ENCODE results near the gene AOPEP. TPM values are rescaled to one million over a fixed set of nuclear protein-coding genes. Genes with fewer than 3 reads are reported as not detected.

Gene AOPEP
- total RNA-seq, 1 experiment from 2014 or later: 36.4 TPM

DNA sequence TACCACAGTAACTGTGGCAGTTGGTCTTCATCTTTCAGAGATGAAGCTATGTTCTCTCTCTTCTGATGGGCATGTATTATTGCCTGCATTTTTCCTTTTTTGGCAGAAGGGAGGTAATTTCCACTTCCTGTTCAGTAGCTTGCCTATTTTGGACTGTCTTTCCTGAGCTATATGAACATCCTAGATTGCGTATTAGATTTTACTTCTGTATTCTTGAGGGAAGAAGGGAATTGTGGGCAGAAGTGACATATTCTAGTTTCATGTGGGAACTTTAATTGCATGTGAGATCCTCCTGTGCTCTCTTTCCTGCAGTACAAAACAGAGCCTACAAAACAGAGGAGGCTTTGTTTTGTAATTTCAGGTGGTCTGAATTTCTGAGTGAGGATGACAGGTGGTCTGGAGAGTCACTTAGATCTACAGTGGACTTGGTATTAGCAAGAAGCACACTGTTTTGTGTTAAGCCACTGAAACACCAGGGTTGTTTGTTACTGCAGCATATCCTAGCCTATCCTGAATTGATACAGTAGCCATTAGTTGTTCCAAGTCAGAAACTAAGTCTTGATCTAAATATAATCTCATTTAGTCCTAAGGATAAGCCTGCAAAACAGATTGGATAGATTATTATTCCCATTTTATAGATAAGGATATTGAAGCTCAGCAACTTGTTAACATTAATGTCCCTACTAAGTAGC lies 68.1 kb downstream of the AOPEP start:
- ATAC-seq: no peak
- no peak overlapping the region for H3K27ac ChIP-seq (ENCODE audit: low read length)
- H3K9me3 ChIP-seq (ENCODE audit: control insufficient read depth, insufficient read depth, low read depth, low read length): no peaks in the 10 kb centered on the region
- no peak for DNase-seq (ENCODE audit: low read depth, low spot score)
- intact Hi-C loops (cut with micrococcal nuclease; ENCODE audit: unreplicated experiment) (no loop called here), in situ Hi-C loops (cut with HindIII; ENCODE audit: low pct_unique_long_range_greater_than_20kb, low sequenced_read_pairs) (no loop called here)
- TF ChIP-seq POLR2AphosphoS5 (IDR thresholded peaks at IDR 0.05; ENCODE audit: low read depth, low read length): no peak
- no peak for TF ChIP-seq TCF7L2 (IDR thresholded peaks at IDR 0.05; ENCODE audit: low read depth, low read length)
- TF ChIP-seq, protein P1, sequence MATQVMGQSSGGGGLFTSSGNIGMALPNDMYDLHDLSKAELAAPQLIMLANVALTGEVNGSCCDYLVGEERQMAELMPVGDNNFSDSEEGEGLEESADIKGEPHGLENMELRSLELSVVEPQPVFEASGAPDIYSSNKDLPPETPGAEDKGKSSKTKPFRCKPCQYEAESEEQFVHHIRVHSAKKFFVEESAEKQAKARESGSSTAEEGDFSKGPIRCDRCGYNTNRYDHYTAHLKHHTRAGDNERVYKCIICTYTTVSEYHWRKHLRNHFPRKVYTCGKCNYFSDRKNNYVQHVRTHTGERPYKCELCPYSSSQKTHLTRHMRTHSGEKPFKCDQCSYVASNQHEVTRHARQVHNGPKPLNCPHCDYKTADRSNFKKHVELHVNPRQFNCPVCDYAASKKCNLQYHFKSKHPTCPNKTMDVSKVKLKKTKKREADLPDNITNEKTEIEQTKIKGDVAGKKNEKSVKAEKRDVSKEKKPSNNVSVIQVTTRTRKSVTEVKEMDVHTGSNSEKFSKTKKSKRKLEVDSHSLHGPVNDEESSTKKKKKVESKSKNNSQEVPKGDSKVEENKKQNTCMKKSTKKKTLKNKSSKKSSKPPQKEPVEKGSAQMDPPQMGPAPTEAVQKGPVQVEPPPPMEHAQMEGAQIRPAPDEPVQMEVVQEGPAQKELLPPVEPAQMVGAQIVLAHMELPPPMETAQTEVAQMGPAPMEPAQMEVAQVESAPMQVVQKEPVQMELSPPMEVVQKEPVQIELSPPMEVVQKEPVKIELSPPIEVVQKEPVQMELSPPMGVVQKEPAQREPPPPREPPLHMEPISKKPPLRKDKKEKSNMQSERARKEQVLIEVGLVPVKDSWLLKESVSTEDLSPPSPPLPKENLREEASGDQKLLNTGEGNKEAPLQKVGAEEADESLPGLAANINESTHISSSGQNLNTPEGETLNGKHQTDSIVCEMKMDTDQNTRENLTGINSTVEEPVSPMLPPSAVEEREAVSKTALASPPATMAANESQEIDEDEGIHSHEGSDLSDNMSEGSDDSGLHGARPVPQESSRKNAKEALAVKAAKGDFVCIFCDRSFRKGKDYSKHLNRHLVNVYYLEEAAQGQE (IDR thresholded peaks at IDR 0.05; ENCODE audit: insufficient read depth in 1 of 2, low read depth in 2 of 2, low read length in 1 of 2): no peak
- TF ChIP-seq, protein P2, sequence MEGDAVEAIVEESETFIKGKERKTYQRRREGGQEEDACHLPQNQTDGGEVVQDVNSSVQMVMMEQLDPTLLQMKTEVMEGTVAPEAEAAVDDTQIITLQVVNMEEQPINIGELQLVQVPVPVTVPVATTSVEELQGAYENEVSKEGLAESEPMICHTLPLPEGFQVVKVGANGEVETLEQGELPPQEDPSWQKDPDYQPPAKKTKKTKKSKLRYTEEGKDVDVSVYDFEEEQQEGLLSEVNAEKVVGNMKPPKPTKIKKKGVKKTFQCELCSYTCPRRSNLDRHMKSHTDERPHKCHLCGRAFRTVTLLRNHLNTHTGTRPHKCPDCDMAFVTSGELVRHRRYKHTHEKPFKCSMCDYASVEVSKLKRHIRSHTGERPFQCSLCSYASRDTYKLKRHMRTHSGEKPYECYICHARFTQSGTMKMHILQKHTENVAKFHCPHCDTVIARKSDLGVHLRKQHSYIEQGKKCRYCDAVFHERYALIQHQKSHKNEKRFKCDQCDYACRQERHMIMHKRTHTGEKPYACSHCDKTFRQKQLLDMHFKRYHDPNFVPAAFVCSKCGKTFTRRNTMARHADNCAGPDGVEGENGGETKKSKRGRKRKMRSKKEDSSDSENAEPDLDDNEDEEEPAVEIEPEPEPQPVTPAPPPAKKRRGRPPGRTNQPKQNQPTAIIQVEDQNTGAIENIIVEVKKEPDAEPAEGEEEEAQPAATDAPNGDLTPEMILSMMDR (IDR thresholded peaks at IDR 0.05): no peak
- TF ChIP-seq SIN3A (IDR thresholded peaks at IDR 0.05; ENCODE audit: borderline replicate concordance, insufficient read depth, low read depth, low read length): no peak
- H3K36me3 ChIP-seq (ENCODE audit: control insufficient read depth, insufficient read depth, low read length): no peaks in the 10 kb centered on the region
- H3K27me3 ChIP-seq (ENCODE audit: control insufficient read depth, insufficient read depth, low read length): no peaks in the 10 kb centered on the region
- no TSS peak for BruUV-seq (replicated peaks)
- no peaks in the 10 kb centered on the region for H3K4me1 ChIP-seq (ENCODE audit: control insufficient read depth, insufficient read depth, low read length)
- ChIA-PET CTCF (no interaction called here), POLR2A (no interaction called here)
- H3K4me3 ChIP-seq (ENCODE audit: low read depth in 2 of 2, low read length in 2 of 2): no peak overlapping the region

DNA sequence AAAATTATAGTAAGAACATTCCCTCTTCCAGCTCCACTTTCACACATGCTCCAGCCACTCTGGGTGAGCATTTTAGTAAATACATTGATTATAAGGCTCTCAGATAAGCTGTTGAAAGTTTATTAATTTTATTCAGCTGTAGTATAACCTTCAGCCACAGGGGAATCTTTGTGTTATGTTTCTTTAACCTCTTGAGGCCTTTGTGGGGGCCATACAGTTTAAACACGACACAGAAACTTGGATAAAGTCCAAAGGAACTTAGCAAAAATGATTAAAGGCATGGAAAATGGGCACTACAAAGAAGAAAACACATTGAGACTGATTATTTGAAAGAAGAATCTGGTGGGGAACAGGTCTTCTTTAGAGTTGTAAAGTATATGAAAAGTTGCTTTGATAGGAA lies 70.2 kb downstream of the AOPEP start:
- Histone ChIP-seq H3K27me3 (ENCODE audit: control insufficient read depth, insufficient read depth, low read length) (no peaks in the 10 kb centered on the region), H3K9me3 (ENCODE audit: control insufficient read depth, insufficient read depth, low read depth, low read length) (no peaks in the 10 kb centered on the region), H3K4me1 (ENCODE audit: control insufficient read depth, insufficient read depth, low read length) (peaks cover 9% of the 10 kb centered on the region), H3K27ac (ENCODE audit: low read length) (0 out of 2 replicates have a peak overlapping the region, but pooled peaks have one; percentile 39), H3K36me3 (ENCODE audit: control insufficient read depth, insufficient read depth, low read length) (no peaks in the 10 kb centered on the region), H3K4me3 (ENCODE audit: low read depth in 2 of 2, low read length in 2 of 2) (no peak overlapping the region)
- DNase-seq (ENCODE audit: low read depth, low spot score): no peak
- POLR2A ChIA-PET: no interaction called here
- CTCF ChIA-PET: interaction anchor here (1.1 kb wide), 1 partner anchor 89 kb away, joined by 3 read pairs; no protein-coding TSS in a partner anchor
- BruUV-seq (replicated peaks): no TSS peak
- intact Hi-C loops (cut with micrococcal nuclease; ENCODE audit: unreplicated experiment) (no loop called here), in situ Hi-C loops (cut with HindIII; ENCODE audit: low pct_unique_long_range_greater_than_20kb, low sequenced_read_pairs) (no loop called here)
- TF ChIP-seq, protein P1 (IDR thresholded peaks at IDR 0.05; ENCODE audit: insufficient read depth in 1 of 2, low read depth in 2 of 2, low read length in 1 of 2): no peak
- TF ChIP-seq, protein P2 (IDR thresholded peaks at IDR 0.05): no peak
- TF ChIP-seq TCF7L2 (IDR thresholded peaks at IDR 0.05; ENCODE audit: low read depth, low read length) (no peak), POLR2AphosphoS5 (IDR thresholded peaks at IDR 0.05; ENCODE audit: low read depth, low read length) (no peak)
- ATAC-seq: no peak

All from Panc1 (cell line).